ENCODE measurements around the gene ZNF581. TPM values are rescaled to one million over a fixed set of nuclear protein-coding genes. Genes with fewer than 3 reads are reported as not detected.

Gene ZNF581
- polyA plus RNA-seq, 10 donors = 17.3 to 29.8 (median 24.3) TPM

DNA sequence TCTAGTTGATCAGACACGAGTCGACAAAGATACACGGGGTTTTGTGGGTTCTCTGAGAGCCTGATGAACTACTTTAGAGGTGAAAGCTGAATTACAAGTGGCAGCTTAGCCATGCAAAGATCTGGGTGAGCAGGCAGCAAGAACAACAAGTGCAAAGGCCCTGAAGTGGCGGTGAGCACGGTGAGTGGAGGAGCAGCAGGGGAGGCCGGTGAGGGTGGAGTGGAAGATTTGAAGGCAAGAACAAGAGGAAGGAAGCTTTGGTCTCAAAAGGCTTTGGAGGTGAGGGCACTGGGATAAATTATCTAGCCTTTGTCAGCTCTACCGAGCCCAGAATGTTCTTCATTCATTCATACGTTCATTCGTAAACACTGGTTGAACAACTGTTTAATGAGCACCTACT, 36.6 kb upstream of the ZNF581 start:
- DNase-seq = no peak

DNA sequence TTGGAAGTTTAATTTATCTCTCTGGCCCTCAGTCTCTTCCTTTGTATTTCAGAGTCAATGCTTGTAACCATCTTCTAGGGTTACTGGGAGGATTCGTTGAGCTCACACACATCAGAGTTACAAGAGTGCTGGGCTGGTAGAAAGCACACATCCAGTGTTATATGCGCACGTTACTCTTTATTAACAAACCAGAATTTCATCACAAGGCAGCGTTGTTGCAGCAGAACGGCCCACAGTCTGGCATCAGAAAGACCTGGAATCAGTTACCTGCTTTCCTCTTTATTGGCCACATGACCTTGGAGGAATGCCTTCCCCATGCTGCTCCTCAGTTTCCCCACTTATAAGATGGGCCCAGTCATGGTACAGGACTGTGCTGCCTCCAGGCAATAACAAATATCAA, 34.1 kb upstream of the ZNF581 start:
- no peak for DNase-seq

GRCh38 chr19:55611300-55611982, 32.0 kb upstream of the ZNF581 start:
- DNase-seq = no peak

- no peak for DNase-seq
Measured at GRCh38 chr19:55611983-55612645, 31.3 kb upstream of the ZNF581 start.

GRCh38 chr19:55613396-55613795, 30.1 kb upstream of the ZNF581 start:
- no peak for DNase-seq

- no peak for DNase-seq
Measured at GRCh38 chr19:55613930-55614710, 29.3 kb upstream of the ZNF581 start.

GRCh38 chr19:55614711-55615542, 28.5 kb upstream of the ZNF581 start:
- no peak for DNase-seq

GRCh38 chr19:55615543-55616394, 27.7 kb upstream of the ZNF581 start:
- no peak for DNase-seq

DNA sequence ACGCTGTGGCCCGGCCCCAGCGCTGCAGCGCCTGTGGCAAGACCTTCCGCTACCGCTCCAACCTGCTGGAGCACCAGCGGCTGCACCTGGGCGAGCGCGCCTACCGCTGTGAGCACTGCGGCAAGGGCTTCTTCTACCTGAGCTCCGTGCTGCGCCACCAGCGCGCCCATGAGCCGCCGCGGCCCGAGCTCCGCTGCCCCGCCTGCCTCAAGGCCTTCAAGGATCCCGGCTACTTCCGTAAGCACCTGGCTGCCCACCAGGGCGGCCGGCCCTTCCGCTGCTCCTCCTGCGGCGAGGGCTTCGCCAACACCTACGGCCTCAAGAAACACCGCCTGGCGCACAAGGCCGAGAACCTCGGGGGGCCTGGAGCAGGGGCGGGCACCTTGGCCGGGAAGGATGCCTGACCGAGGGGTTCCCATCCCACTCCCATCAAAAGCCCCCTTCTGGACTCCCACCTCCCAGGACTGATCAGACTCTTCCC, 27.0 kb upstream of the ZNF581 start:
- DNase-seq = no peak

- no peak for DNase-seq
Measured at GRCh38 chr19:55617426-55617825, 26.0 kb upstream of the ZNF581 start.

GRCh38 chr19:55618426-55618825, 25.0 kb upstream of the ZNF581 start:
- no peak for DNase-seq

- DNase-seq = no peak
Measured at GRCh38 chr19:55619286-55619685, 24.2 kb upstream of the ZNF581 start.

GRCh38 chr19:55620410-55621204, 22.8 kb upstream of the ZNF581 start:
- no peak for DNase-seq

- no peak for DNase-seq
Measured at GRCh38 chr19:55621205-55621672, 22.2 kb upstream of the ZNF581 start.

- no peak for DNase-seq
Measured at GRCh38 chr19:55621673-55622231, 21.7 kb upstream of the ZNF581 start.

- no peak for DNase-seq
Measured at GRCh38 chr19:55622242-55622969, 21.0 kb upstream of the ZNF581 start.

DNA sequence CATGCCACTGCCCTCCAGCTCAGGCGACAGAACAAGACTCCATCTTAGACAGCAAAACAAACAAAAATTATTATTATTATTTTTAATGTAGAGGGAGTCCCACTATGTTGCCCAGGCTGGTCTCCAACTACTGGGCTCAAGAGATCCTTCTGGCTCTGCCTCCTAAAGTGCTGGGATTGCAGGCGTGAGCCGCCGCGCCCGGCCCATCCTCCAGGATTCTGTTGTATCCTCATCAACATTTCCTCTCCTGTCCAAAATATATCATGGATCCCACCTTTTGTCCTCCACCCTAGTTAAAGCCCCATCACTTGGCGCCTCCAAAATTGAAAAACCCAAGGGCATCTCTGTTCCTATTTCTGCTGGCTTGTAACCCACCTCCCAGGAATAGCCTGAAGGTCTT, 20.3 kb upstream of the ZNF581 start:
- no peak for DNase-seq

- peak in 1 of 3 donors; percentile 56 for DNase-seq
Measured at GRCh38 chr19:55623561-55623960, 19.9 kb upstream of the ZNF581 start.

Measured in muscle of back (tissue), 11 donors.